ENCODE data around the gene LDAH. TPM values are rescaled to one million over a fixed set of nuclear protein-coding genes. Genes with fewer than 3 reads are reported as not detected.

Gene LDAH
- total RNA-seq, 1 donor, result 17.4 TPM

GRCh38 chr2:20667531-20668401 lies 155.1 kb downstream of the LDAH start:
- H3K4me2 ChIP-seq (ENCODE audit: insufficient read depth, low read length), result peak overlapping the region; percentile 51
- H4K20me1 ChIP-seq (ENCODE audit: insufficient read depth, low read length), result no peaks in the 10 kb centered on the region
- H3K79me2 ChIP-seq (ENCODE audit: insufficient read depth, low read length), result no peaks in the 10 kb centered on the region
- H3K9me3 ChIP-seq (ENCODE audit: low read depth, low read length), result no peaks in the 10 kb centered on the region
- H2AFZ ChIP-seq (ENCODE audit: low read length), result no peak overlapping the region
- DNase-seq (ENCODE audit: insufficient read length, low spot score, missing footprints), result peak; percentile 90
- H3K27ac ChIP-seq (ENCODE audit: low read depth, low read length), result no peak overlapping the region
- H3K4me3 ChIP-seq (ENCODE audit: insufficient read depth, low read length), result no peak overlapping the region
- TF ChIP-seq CTCF (IDR thresholded peaks at IDR 0.05; ENCODE audit: extremely low read depth, low read depth, low read length), result no peak
- no peaks in the 10 kb centered on the region for H3K4me1 ChIP-seq (ENCODE audit: insufficient read depth, low read length)
- H3K27me3 ChIP-seq (ENCODE audit: insufficient read depth, low read length), result peaks cover 95% of the 10 kb centered on the region
- H3K36me3 ChIP-seq (ENCODE audit: insufficient read depth, low read length), result no peaks in the 10 kb centered on the region

- H3K27me3 ChIP-seq (ENCODE audit: insufficient read depth, low read length), result peaks cover 95% of the 10 kb centered on the region
- no peak overlapping the region for H2AFZ ChIP-seq (ENCODE audit: low read length)
These were observed 155.8 kb downstream of the LDAH start for GRCh38 chr2:20667151-20667530.

GRCh38 chr2:20666304-20667150 lies 156.4 kb downstream of the LDAH start, which contains the start of gene GDF7:
TSS of gene GDF7 (plus strand) at chr2:20667144. CDS start at chr2:20667240, 96 bp downstream.
- DNase-seq (ENCODE audit: insufficient read length, low spot score, missing footprints), result peak; percentile 89
- no peak for TF ChIP-seq CTCF (IDR thresholded peaks at IDR 0.05; ENCODE audit: extremely low read depth, low read depth, low read length)
- H3K4me1 ChIP-seq (ENCODE audit: insufficient read depth, low read length), result no peaks in the 10 kb centered on the region

More at GRCh38 chr2:20667151-20667530, 155.8 kb downstream of the LDAH start:
- no peaks in the 10 kb centered on the region for H4K20me1 ChIP-seq (ENCODE audit: insufficient read depth, low read length)
- TF ChIP-seq CTCF (IDR thresholded peaks at IDR 0.05; ENCODE audit: extremely low read depth, low read depth, low read length), result no peak
- no peaks in the 10 kb centered on the region for H3K4me1 ChIP-seq (ENCODE audit: insufficient read depth, low read length)
- no peak overlapping the region for H3K27ac ChIP-seq (ENCODE audit: low read depth, low read length)
- no peak overlapping the region for H3K4me3 ChIP-seq (ENCODE audit: insufficient read depth, low read length)
- H3K4me2 ChIP-seq (ENCODE audit: insufficient read depth, low read length), result peak overlapping the region; percentile 51
- no peaks in the 10 kb centered on the region for H3K79me2 ChIP-seq (ENCODE audit: insufficient read depth, low read length)
- H3K36me3 ChIP-seq (ENCODE audit: insufficient read depth, low read length), result no peaks in the 10 kb centered on the region
- H3K9me3 ChIP-seq (ENCODE audit: low read depth, low read length), result no peaks in the 10 kb centered on the region
- DNase-seq (ENCODE audit: insufficient read length, low spot score, missing footprints), result peak; percentile 92

GRCh38 chr2:20666005-20666303 lies 156.9 kb downstream of the LDAH start:
- H3K27me3 ChIP-seq (ENCODE audit: insufficient read depth, low read length), result peaks cover 90% of the 10 kb centered on the region
- peak overlapping the region; percentile 53 for H3K4me2 ChIP-seq (ENCODE audit: insufficient read depth, low read length)
- H3K4me1 ChIP-seq (ENCODE audit: insufficient read depth, low read length), result no peaks in the 10 kb centered on the region
- no peaks in the 10 kb centered on the region for H4K20me1 ChIP-seq (ENCODE audit: insufficient read depth, low read length)
- peak overlapping the region; percentile 17 for H3K4me3 ChIP-seq (ENCODE audit: insufficient read depth, low read length)
- no peak for TF ChIP-seq CTCF (IDR thresholded peaks at IDR 0.05; ENCODE audit: extremely low read depth, low read depth, low read length)
- no peak overlapping the region for H3K27ac ChIP-seq (ENCODE audit: low read depth, low read length)
- no peak overlapping the region for H2AFZ ChIP-seq (ENCODE audit: low read length)
- no peaks in the 10 kb centered on the region for H3K36me3 ChIP-seq (ENCODE audit: insufficient read depth, low read length)
- no peaks in the 10 kb centered on the region for H3K9me3 ChIP-seq (ENCODE audit: low read depth, low read length)
- DNase-seq (ENCODE audit: insufficient read length, low spot score, missing footprints), result peak; percentile 80
- H3K79me2 ChIP-seq (ENCODE audit: insufficient read depth, low read length), result no peaks in the 10 kb centered on the region

More at GRCh38 chr2:20666304-20667150, 156.4 kb downstream of the LDAH start, which contains the start of gene GDF7:
- no peaks in the 10 kb centered on the region for H4K20me1 ChIP-seq (ENCODE audit: insufficient read depth, low read length)
- no peak within 1 kb of the TSS for H2AFZ ChIP-seq (ENCODE audit: low read length)
- H3K36me3 ChIP-seq (ENCODE audit: insufficient read depth, low read length), result no peaks in the 10 kb centered on the region
- H3K4me3 ChIP-seq (ENCODE audit: insufficient read depth, low read length), result peak within 1 kb of the TSS; percentile 47
- peaks cover 95% of the 10 kb centered on the region for H3K27me3 ChIP-seq (ENCODE audit: insufficient read depth, low read length)
- H3K79me2 ChIP-seq (ENCODE audit: insufficient read depth, low read length), result no peaks in the 10 kb centered on the region
- no peaks in the 10 kb centered on the region for H3K9me3 ChIP-seq (ENCODE audit: low read depth, low read length)
- no peak within 1 kb of the TSS for H3K27ac ChIP-seq (ENCODE audit: low read depth, low read length)
- peak within 1 kb of the TSS; percentile 53 for H3K4me2 ChIP-seq (ENCODE audit: insufficient read depth, low read length)
